Lower lobe of right lung (tissue), 2 donors: ENCODE data around the gene GLB1L3. TPM values are rescaled to one million over a fixed set of nuclear protein-coding genes. Genes with fewer than 3 reads are reported as not detected.

Source experiments
- ATAC-seq, 2 donors: fragments of 200-7000 bp; cut with Tn5 transposase; one replicate each; pipeline ENCODE4 v1.9.1; 2020 to 2022; ENCODE audit warnings: mild to moderate bottlenecking in 2 of 2, moderate library complexity in 2 of 2
- DNase-seq: peaks from one replicate; pipeline ENCODE4 v3.0.0-alpha.2; 2020
- H3K27ac ChIP-seq: fragments of 200-600 bp; one replicate; pipeline ENCODE4 v1.8.0; 2022
- H3K27me3 ChIP-seq: fragments of 200-600 bp; one replicate; pipeline ENCODE4 v1.8.0; 2022; ENCODE audit warnings: low read depth
- H3K36me3 ChIP-seq: fragments of 200-600 bp; one replicate; pipeline ENCODE4 v1.8.0; 2022; ENCODE audit warnings: mild to moderate bottlenecking
- H3K4me1 ChIP-seq: fragments of 200-600 bp; one replicate; pipeline ENCODE4 v1.8.0; 2022
- H3K4me3 ChIP-seq: fragments of 200-600 bp; one replicate; pipeline ENCODE4 v1.8.0; 2022; ENCODE audit warnings: mild to moderate bottlenecking
- H3K9me3 ChIP-seq: fragments of 200-600 bp; one replicate; pipeline ENCODE4 v1.8.0; 2022
- CTCF ChIP-seq: fragments of 200-600 bp; IDR thresholded peaks from one replicate; pipeline ENCODE4 v1.8.0; 2022; ENCODE audit warnings: antibody characterized with exemption, mild to moderate bottlenecking
- intact Hi-C: fragments of 100-400 bp; cut with DNase I; formaldehyde crosslinking; loops from one replicate; pipeline ENCODE4 v1.11.0; 2022
- total RNA-seq: library from RNA; stranded (reverse); fragmentation: NEBNext Ultra II Directional; extraction: Animal tissue kit (Norgen Biotek cat#: 25700); gene quantifications from one replicate; pipeline ENCODE4 v1.2.1, GENCODE V29; 2021
- donor health status: DM: no; HTN: yes; CAD: no; lungs with severe emphysema.

Gene GLB1L3
- total RNA-seq, 1 donor from 2014 or later = 0.27 TPM

- no peak overlapping the region for H3K27ac ChIP-seq
- no peaks in the 10 kb centered on the region for H3K27me3 ChIP-seq
- H3K36me3 ChIP-seq = no peaks in the 10 kb centered on the region
- no peak for TF ChIP-seq CTCF
- no peaks in the 10 kb centered on the region for H3K9me3 ChIP-seq
- peaks cover 6% of the 10 kb centered on the region for H3K4me1 ChIP-seq
- no peak overlapping the region for H3K4me3 ChIP-seq
- ATAC-seq (no peak), DNase-seq (peak; percentile 36)
- intact Hi-C loops = no loop called here
These were observed 88.1 kb downstream of the GLB1L3 start for GRCh38 chr11:134364261-134364660.

GRCh38 chr11:134365011-134365925 lies 89.1 kb downstream of the GLB1L3 start:
- no peak for ATAC-seq
- H3K4me3 ChIP-seq = no peak overlapping the region
- no peak overlapping the region for H3K27ac ChIP-seq
- no peak for TF ChIP-seq CTCF
- no peak for DNase-seq
- H3K36me3 ChIP-seq = no peaks in the 10 kb centered on the region
- H3K9me3 ChIP-seq = no peaks in the 10 kb centered on the region
- H3K4me1 ChIP-seq = peaks cover 2% of the 10 kb centered on the region
- no peaks in the 10 kb centered on the region for H3K27me3 ChIP-seq
- intact Hi-C loops = no loop called here

GRCh38 chr11:134366254-134366653 lies 90.1 kb downstream of the GLB1L3 start:
- intact Hi-C loops = no loop called here
- TF ChIP-seq CTCF = no peak
- Histone ChIP-seq H3K4me3 (no peak overlapping the region), H3K27ac (no peak overlapping the region), H3K36me3 (no peaks in the 10 kb centered on the region), H3K27me3 (no peaks in the 10 kb centered on the region), H3K9me3 (no peaks in the 10 kb centered on the region), H3K4me1 (no peaks in the 10 kb centered on the region)
- no peak for ATAC-seq
- no peak for DNase-seq

GRCh38 chr11:134367781-134368180 lies 91.6 kb downstream of the GLB1L3 start:
- no peak overlapping the region for H3K27ac ChIP-seq
- no peak for TF ChIP-seq CTCF
- H3K4me1 ChIP-seq = no peaks in the 10 kb centered on the region
- H3K4me3 ChIP-seq = no peak overlapping the region
- intact Hi-C loops = no loop called here
- no peaks in the 10 kb centered on the region for H3K27me3 ChIP-seq
- ATAC-seq = no peak
- H3K9me3 ChIP-seq = no peaks in the 10 kb centered on the region
- no peaks in the 10 kb centered on the region for H3K36me3 ChIP-seq
- peak; percentile 22 for DNase-seq

Other genes starting within 250 kb of the GLB1L3 start
- 32.1 TPM for gene JAM3, start 207.3 kb upstream of the GLB1L3 start, total RNA-seq
- 17.6 TPM for gene NCAPD3, start 52.4 kb upstream of the GLB1L3 start, total RNA-seq
- 42.7 TPM for gene VPS26B, start 51.7 kb upstream of the GLB1L3 start, total RNA-seq
- 33.7 TPM for gene THYN1, start 23.0 kb upstream of the GLB1L3 start, total RNA-seq
- 33.9 TPM for gene ACAD8, start 22.8 kb upstream of the GLB1L3 start, total RNA-seq
- 5.1 TPM for gene GLB1L2, start 55.6 kb downstream of the GLB1L3 start, total RNA-seq
- gene B3GAT1, start 135.9 kb downstream of the GLB1L3 start, total RNA-seq = 1.4 TPM